ENCODE data around the gene C1orf122. TPM values are rescaled to one million over a fixed set of nuclear protein-coding genes. Genes with fewer than 3 reads are reported as not detected.

C1orf122 gene
- total and polyA plus RNA-seq, 2 of the 8 experiments (the other 6 are each of a cell fraction or from before 2014, with no cell fraction given): 32.1 to 36.9 TPM

DNA sequence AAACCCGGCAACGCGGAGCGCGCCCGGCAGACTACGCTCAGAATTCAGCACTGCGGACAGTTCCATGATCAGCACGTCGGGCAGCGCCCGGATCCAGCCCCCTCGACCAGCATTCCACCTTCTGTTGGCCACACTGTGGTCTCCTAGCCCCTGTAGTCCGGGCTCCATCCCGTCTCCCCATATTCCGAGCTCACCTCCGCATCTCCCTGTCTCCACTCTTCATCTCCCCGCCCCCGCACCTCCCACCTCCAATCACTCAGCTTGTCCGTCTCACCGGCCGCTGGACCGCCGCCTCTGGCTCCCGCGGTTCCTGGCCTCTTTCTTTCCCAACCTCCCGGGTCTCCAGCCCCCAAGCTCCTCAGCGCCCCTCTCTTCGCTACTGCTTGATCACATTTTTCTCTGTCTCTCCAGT, 43.2 kb upstream of the C1orf122 start (continued):
- TF ChIP-seq HDAC2 (IDR thresholded peaks at IDR 0.05; ENCODE audit: borderline replicate concordance in 1 of 2, low read depth in 2 of 2, low read length in 2 of 2): peak; percentile 99 to 100
- peak; percentile 100 for TF ChIP-seq SAP30 (IDR thresholded peaks at IDR 0.05; ENCODE audit: insufficient read depth, insufficient replicate concordance, low read length)
- no peak for TF ChIP-seq MAFK (IDR thresholded peaks at IDR 0.05; ENCODE audit: low read depth, low read length)
- TF ChIP-seq RNF2 (IDR thresholded peaks at IDR 0.05; ENCODE audit: borderline replicate concordance, low read depth, low read length, missing control alignments, poor library complexity, severe bottlenecking): no peak
- no peak for TF ChIP-seq CHD7 (IDR thresholded peaks at IDR 0.05; ENCODE audit: insufficient replicate concordance, low read length)
- TF ChIP-seq YY1 (IDR thresholded peaks at IDR 0.05; ENCODE audit: low read depth, low read length): no peak
- peak; percentile 85 for TF ChIP-seq MAX (IDR thresholded peaks at IDR 0.05)
- peak; percentile 13 for TF ChIP-seq KDM4A (IDR thresholded peaks at IDR 0.05; ENCODE audit: low read depth, low read length, severe bottlenecking)
- no peak for TF ChIP-seq ASH2L (IDR thresholded peaks at IDR 0.05; ENCODE audit: low read length)
- TF ChIP-seq TAF1 (IDR thresholded peaks at IDR 0.05; ENCODE audit: low read depth, low read length): no peak
